HG02588 (cell line): ENCODE data around the gene ASXL1.
"Not testable (repeated sequence)": the region's sequence is repeated elsewhere in the genome, so short reads cannot be mapped to it uniquely, and the experiment has no call there.

Experiments used
- ATAC-seq: cut with Tn5 transposase; IDR thresholded peaks from one replicate; pipeline ENCODE4 v1.9.1; 2021; ENCODE audit warnings: mild to moderate bottlenecking, moderate library complexity; ENCODE audit not compliant: unreplicated experiment

The ASXL1 gene

DNA sequence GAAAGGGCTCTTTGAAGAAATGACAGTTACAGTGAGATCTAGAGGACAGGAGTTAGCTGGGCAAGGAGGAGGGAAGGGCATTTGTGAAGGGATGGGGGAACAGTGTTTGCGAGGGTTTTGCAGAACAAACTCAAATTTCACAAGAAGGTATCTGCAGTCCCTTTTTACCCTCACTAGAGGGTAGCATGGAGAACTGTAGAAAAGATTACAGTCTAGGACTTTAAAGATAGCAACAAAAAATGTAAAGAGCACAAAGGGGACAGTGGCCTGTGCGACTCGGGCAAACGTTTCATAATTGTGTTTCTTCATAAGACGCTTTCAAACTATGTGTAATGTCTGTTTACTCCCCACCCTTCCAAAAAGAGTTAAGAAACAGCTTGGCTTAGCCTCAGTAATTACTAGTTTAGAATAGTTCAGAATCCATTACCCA, 21.2 kb upstream of the ASXL1 start:
- ATAC-seq, result no peak

DNA sequence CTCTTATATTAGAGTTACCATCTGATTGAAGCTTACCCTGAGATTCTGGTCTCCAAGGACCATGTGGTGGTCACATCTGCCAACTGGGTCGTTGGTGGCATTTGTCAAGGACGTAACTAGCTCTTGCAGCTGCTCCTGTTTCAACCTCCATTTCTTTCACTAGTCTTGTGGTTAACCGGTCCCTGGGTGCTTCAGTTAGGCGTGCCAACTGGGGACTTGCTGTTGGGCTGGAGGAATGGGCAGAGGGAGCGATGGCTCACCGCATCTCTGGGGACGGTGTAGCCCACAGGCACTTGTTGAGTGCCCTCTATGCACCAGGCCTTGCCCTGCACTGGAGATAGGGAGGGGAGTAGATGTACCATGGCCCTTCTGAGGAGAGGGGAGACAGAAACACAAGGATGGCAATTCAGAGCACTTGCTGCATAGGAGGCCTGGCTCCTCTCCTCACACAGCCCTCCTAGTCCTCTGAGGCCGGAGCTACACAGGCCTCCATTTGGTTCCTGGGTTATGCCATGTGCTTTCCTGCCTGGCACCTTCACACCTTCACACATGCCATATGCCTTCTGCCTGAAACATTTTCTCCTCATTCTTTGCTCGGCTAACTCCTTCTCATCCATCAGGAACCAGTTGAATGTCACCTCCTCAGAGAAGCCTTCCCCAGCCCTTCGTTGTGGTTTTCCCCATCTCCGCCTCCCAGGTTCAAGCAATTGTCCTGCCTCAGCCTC, 20.0 kb upstream of the ASXL1 start:
- ATAC-seq, result no peak

DNA sequence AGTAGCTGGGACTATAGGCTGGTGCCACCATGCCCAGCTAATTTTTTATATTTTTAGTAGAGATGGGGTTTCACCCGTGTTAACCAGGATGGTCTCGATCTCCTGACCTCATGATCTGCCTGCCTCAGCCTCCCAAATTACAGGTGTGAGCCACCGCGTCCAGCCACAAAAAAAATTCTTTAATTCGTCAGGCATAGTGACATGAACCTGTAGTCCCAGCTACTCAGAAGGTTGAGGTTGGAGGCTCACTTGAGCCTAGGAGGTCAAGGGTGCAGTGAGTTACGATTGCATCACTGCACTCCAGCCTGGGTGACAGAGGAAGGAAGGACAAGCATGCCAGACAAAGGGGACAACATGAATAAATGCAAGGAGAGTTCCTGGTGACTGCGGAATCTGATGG, 19.5 kb upstream of the ASXL1 start:
- ATAC-seq, result no peak

DNA sequence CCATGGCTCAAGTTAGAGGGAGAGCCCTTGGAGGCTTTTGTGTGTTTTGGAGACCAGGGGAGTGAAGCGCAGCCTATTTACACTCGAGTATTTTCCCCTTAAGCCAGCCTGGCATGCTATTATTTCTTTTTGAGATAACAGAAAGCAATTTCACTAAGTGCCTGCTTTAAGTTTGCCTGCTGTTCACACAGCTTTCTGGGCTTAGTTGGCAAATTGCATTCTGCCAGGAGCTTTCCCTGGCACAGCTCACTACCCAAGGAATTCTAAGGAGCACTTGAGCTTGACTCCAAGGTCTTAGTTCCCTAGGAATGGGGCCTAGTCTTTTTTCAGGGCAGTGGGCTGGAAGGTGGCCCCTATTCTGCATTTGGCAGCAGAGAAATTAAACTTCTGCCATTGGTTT, 19.0 kb upstream of the ASXL1 start:
- ATAC-seq, result no peak

DNA sequence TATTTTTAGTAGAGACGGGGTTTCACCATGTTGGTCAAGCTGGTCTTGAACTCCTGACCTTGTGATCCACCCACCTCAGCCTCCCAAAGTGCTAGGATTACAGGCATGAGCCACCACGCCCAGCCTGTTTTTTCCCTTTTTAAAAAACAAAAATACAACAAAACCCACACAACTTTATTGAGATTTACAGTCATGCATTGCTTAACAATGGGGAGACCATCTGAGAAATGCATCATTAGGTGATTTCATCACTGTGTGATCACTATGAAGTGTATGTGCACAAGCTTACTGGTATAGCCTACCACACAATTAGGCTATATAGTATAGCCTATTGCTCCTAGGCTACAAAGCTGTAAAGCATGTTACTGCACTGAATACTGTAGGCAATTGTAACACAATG, 17.1 kb upstream of the ASXL1 start:
- not testable (repeated sequence) for ATAC-seq

DNA sequence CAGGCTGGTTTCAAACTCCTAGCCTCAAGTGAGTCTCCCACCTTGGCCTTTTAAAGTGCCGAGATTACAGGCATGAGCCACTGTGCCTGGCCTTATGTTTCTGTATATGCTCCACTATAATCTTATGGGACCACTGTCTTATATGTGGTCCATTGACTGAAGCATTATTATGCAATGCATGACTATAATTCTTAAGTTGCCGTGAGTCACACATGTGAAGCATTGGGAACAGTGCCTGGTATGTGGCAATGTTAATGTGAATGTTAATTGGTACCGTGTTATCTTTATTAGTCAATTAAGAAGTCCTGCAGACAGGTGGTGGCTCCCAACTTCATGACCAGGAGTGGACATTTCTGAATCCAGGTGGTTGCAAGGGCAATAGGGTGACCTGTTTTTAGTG, 14.7 kb upstream of the ASXL1 start:
- ATAC-seq, result no peak

DNA sequence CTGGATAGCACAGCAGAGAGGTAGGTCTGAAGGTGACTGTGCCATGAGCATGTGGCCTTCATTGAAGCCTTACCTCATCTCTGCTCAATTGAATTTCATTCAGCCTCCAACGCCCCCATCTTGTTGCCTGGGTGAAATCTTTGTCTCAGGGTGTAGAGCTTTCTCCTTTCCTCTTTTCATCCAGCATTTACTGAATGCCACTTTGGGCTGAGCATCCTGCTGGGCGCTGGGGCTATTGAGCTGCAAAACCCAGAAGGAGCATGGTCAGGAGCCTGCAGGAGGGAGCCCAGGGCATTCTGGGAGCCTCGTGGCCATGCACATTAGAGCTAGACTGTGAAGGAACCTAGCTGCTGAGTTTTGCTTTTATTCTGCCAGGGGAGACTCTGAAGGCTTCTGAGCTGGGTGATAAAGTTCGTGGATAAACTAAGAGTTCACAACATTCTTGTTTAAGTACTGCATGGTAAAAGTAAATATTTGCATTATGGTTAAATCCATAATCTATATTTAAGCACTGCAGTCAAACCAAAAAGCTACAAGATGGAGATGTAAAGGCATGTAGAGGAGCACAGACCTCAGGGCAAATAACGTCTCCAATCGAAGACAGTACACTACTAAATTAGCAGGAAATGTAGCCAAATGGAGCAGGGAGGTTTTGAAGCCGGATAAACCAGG, 13.2 kb upstream of the ASXL1 start:
- no peak for ATAC-seq

DNA sequence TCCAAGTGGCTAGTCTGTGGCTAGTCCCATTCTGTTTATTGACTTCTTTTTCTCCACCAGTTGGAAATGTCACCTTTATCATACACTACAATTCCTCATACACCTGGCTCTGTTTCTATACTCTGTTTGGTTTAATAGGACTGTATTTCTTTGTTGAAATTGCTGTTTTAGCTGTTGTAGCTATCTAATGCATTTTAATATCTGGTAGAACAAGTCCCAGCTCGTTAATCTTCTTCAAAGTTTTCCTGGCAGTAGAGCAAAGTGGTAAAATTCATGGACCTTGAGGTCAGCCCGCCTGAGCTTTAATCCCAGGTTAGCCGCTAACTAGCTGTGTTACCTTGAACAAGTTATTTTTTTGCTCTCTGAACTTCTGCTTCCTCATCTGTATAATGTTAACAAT, 9.9 kb upstream of the ASXL1 start:
- ATAC-seq, result no peak

DNA sequence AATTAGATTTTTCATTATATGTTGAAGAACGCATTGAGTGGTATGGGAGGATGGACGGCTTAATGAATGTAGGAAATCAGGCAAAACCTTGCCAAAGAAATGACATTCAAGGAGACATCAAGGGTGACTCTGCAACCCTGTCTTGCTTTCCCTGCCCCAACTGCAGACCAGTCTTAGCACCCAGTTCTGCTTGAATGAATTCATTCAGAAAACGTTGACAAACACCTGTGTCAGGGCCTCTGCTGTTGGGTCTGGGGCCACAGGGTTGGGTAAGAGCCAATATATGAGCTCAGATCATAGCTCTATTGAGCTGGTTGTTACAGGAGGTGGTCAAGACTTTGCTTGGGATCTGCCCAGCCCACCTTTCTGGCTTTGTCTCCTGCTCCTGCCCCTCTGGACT, 7.7 kb upstream of the ASXL1 start:
- no peak for ATAC-seq

DNA sequence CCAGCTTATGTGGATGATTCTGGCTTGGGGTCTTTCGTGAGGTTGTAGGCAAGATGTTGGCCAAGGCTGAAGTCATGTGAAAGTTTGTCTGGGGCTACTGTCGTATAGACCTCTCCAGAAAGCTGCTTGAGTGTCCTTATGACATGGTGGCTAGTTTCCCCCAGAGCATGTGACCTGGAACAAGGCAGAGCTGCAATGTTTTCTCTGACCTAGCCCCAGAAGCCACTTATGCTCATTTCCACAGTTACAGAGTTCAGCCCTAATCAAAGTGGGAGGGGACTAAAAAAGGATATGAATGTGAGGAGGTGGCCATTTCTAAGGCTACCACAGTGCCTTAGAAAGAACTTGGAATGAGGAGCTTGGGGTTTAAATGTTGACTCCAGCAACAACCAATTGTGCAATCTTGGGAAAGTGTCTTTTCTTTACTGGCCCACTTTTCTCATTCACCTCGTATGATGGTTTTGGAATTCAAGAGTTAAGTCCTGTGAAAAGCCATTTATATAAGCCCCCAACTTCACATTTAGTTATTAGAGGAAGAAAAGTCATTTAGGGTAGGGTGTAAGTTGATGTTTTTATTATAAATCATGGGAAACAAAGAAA, 5.9 kb upstream of the ASXL1 start:
- no peak for ATAC-seq

DNA sequence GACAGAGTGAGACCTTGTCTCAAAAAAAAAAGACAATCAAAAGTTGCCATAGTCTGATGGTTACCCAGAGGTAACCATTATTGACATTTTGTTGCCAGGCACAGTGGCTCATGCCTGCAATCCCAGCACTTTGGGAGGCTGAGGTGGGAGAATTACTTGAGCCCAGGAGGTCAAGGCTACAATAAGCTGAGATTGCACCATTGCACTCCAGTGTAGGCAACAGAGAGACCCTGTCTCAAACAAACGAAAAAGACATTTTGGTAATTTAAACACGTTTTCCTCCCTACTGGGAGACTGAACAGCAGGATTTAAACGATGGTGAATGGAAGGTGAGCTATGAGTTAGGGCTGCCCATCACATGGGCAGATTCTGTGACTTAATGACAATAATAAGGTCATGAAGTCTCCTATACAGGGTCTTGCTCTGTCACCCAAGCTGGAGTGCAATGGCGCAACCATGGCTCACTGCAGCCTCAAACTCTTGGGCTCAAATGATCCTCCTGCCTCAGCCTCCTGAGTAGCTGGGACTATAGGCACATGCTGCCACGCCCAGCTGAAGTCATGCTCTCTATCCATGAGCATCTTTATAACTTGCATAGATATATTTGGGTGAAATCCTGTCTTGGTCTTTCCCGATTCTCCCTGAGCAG, 4.2 kb upstream of the ASXL1 start:
- no peak for ATAC-seq

DNA sequence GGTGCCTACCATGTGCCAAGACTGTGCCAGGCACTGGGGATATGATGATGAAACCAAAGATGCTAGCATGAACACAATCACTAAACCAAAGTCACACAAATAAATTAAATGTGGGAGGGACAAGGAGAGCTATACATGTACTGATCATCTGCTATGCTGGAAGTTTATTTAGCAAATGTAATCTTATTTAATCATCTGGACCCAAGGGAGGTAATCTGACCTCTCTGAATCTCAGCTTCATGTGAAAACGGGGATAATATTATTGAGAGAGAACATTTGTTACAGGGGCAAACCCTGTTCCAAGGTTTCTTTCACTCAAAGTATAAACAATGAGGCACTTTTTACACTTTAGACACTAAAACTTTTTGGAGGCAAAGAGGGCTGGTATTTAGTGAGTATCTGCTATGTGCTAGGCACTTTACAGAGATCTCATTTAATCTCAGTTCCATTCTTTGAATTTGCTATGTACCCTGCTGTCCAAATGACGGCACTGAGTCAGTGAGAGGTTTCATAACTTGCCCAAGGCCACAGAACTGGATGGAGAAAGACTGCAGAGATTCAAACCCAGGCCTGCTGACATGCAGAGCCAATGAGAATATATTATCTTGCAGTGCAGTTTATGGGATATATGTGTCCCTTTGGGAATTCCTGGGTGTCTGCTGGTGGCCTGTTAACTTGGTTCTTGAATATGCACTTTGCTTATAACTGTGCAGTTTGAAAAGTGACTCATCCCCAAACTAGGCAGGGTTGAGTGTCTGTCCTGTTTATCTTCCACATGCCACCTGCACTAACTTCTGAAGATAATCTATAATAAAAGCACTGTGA, 3.3 kb upstream of the ASXL1 start:
- no peak for ATAC-seq

DNA sequence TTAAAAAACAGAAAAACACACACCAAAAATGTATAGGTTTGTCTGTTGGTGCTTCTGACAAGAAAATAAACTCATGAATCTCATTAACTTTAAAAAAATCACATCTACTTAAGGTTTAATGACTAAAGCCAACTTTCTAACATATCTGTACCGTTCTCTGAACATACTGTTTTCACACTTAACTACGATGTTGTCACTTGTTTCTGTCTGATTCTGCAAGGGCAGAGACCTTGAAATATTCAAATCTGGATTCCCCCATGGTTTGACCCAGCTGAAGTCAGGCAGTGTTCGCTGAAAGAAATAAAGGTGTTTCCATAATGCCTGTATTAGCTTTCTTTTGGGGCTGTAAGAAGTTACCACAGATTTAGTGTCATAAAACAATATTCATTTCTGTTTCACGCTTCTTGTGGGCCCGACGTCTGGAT, 2.7 kb upstream of the ASXL1 start:
- ATAC-seq, result no peak

DNA sequence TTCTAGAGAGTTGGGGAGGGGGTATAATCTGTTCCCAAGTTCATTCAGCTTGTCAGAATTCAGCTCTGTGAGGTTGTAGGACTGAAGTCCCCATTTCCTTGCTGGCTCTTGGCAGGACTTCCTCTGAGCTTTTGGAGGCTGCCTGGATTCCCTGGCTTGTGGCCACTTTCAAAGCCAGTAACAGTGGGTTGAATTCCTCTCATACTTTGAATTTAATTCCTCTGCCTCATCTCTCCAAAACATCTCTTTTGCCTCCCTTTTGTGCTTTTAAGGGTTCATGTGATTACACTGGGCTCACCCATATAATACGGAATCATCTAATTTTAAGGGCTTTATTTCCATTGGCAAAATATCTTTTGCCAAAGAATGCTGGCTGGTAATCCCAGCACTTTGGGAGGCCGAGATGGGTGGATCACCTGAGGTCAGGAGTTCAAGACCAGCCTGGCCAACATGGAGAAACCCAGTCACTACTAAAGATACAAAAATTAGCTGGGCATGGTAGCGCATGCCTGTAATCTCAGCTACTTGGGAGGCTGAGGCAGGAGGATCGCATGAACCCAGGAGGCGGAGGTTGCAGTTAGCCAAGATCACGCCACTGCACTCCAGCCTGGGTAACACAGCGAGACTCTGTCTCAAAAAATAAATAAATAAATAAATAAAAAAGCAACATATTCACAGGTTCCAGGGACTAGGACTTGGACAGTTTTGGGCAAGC, 2.1 kb upstream of the ASXL1 start:
- not testable (repeated sequence) for ATAC-seq

DNA sequence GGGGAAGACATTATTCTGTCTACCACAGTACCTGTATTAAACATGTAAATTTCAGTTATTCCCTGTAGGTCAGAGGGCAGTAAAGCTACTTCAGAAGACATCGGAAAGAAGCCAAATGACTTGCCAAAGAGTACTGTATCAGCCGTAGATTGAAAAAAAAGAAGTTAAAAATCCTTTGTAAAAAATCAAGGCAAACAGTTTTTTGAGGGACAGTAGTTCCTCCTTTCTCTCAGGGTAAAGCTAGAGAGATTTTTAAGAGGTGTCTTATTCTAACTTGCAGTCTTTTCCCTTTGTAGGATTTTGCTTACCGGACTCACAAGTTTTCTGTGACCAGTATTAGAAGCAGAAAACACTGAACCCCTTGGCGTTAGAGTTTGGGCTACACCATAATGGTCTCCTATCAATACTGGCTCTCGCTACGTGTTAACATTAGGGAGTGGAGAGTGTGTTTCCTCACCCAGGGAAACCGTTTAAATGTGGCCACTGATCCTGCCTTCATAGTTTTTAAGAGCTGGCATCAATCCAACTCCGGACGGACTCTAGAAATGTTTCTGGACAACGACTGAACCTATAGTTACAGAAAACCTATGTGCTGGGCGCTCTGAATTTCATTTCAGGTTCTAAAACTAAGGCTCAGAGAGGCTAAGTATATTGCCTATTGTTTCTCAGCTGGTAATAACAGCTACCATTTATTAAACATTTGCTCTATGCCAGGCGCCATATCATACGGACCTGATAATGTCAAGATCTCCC, 1.3 kb upstream of the ASXL1 start:
- ATAC-seq, result no peak

DNA sequence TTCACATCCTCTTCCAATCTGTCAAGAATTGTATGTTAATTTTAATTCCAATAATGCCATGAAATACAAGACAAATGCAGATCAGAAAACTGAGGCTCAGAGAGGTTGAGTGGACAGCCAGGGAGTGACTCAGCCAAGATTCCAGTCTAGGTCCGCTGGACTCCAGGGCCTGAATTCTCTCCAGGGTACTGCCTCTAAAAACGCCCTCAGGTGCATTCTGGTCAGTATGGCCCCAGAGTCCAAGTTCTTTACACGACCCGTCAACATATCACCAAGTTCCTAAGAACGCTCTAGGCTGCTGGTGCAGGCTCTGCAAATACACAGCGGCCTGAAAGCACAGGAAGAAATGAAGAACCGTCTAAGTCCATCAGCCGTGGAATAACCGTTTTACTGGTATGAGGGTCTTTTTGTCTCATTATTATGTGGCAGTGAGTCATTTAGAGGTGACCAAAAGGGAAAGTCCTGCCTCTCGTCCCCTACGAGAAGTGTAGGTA, 709 bp upstream of the ASXL1 start:
- no peak for ATAC-seq

DNA sequence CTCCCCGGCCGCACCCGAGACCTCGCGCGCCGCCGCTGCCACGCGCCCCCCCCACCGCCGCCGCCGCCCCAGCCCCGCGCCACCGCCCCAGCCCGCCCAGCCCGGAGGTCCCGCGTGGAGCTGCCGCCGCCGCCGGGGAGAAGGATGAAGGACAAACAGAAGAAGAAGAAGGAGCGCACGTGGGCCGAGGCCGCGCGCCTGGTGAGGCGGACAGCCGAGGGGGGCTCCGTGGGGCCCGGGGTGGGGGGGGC, 426 bp downstream of the ASXL1 start:
- ATAC-seq, result no peak

DNA sequence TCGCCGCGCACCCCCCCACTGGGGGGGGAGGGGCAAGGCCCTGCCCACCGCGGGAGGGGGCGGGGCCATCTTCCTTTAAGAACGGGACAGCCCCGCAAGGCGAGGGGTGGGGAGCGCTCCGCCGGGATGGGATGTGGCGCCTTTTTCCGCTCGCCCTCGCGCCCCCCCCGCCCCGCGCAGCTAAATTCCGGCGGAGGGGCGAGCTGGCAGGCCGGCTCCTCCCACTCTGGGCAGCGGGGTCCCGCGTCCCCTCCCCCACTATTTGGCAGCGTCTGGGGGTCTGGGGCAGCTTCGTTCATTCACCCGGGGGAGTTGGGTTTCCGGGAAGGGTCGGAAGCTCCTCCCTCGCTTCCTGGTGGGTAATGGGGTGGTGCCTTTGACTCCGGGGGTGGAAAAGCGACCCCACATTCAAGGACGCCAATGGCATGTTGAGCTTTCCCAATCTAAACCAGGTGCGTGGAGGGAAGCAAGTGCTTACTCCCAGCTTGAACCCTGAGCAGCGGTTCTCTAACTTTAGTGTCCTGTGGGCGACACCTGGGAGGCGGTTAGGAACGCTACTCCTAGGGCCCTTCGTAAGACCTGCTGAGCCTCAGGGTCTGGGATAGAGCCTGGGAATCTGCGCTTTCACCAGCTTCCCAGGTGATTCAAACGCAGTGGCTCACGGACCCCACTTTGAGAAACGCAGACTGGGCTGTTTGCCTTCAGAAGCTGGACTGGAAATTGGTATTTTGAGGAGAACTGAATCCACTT, 927 bp downstream of the ASXL1 start:
- ATAC-seq, result no peak
